ENCODE results near the gene CDR2L.

DNA sequence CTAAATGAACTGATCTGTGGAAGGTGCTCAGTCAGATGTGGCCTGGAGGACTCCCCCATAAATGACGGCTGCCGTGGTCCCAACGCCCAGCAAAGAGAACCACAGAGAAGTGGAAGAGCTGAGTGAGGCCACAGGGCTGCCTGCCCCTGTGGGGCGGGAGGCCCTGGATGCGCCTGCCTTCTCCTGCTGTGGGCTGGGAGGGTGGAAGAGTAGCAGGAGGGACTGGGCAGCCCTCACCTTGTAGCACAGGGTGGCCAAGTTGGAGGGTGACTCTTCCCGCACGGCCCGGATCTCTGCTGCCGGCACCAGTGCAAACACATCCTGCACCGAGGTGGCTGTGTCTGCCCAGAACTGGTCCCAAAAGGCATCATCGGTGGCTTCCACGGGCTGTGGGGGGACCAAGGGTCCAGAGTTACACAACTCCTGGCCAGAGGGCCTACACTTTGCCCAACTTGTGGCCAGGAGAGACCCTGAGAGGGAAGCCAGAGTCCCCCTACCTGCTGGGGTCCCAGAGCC, 23.1 kb upstream of the CDR2L start:
- TF ChIP-seq, protein P1, sequence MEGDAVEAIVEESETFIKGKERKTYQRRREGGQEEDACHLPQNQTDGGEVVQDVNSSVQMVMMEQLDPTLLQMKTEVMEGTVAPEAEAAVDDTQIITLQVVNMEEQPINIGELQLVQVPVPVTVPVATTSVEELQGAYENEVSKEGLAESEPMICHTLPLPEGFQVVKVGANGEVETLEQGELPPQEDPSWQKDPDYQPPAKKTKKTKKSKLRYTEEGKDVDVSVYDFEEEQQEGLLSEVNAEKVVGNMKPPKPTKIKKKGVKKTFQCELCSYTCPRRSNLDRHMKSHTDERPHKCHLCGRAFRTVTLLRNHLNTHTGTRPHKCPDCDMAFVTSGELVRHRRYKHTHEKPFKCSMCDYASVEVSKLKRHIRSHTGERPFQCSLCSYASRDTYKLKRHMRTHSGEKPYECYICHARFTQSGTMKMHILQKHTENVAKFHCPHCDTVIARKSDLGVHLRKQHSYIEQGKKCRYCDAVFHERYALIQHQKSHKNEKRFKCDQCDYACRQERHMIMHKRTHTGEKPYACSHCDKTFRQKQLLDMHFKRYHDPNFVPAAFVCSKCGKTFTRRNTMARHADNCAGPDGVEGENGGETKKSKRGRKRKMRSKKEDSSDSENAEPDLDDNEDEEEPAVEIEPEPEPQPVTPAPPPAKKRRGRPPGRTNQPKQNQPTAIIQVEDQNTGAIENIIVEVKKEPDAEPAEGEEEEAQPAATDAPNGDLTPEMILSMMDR (IDR thresholded peaks at IDR 0.05), result no peak
- TF ChIP-seq POLR2A (IDR thresholded peaks at IDR 0.05) (no peak), EP300 (IDR thresholded peaks at IDR 0.05) (no peak)

All from ovary (tissue), 3 donors.